ENCODE data around the gene EIF4E.

Gene EIF4E

DNA sequence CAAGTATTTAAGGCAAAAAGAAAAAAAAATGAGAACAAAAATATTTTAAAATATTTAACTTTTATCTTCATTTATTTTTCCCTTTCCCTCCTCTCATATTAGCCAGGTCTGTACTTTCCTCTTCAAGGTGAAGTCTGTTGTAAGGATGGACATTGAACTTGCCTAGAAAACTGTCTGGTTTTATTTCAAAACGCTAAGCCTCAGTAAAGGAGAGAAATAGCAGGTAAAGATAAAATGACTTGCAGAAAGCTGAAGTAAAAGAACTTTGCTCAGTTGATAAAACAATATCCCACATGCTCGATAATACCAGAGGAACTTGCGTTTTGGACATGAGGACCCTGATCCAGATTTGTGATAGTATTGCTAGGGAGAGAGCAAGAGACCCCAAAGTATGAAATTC lies 38.0 kb upstream of the EIF4E start:
- no peak for DNase-seq (ENCODE audit: low read depth, low spot score)
- no peak for TF ChIP-seq CTCF (IDR thresholded peaks at IDR 0.05; ENCODE audit: insufficient read depth, low read length, missing control alignments)
- H3K4me3 ChIP-seq (ENCODE audit: low read depth, low read length), result no peak overlapping the region
- POLR2A ChIA-PET, result no interaction called here
- CTCF ChIA-PET, result no interaction called here

DNA sequence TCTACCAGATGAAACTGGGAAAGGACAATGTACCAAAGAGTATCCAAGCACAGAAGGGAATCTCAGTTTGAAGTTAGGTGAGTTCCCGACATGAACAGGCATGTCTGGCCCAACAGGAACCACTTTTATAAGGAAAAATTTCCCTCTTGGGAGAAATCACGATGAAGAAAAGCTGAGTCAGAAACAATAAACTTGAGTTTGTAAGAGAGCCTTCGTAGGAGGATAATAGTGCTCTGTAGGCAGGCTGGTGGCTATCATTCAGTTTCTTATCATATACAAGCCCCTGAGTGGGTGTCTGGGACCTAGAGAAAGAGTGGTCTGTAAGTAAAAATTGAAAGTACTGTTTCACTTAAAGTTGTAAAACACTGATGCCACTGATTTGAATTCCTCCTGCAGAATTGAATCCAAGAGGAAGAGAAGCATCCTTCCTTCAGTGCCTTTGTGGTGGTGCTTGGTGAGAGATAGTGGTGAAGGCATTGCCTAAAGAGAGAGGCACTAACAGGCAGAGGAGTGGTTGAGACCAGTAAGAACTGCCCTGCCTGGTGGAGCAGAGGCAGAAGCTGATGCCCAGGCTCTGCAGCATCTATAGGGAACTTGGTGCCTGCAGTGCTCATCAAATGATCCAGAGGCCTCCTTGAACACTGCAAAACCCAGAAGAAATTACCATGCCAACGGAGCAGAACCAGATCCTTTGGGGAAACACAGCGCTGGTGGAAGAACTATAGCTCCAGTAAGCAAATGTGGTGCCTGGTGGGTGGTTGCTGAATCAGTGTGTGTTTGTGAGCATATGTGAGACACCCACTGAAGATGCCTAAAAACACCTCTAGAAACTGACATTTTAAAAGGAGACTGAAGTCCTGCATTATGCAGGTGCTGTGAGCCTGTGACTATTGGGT lies 34.9 kb upstream of the EIF4E start:
- DNase-seq (ENCODE audit: low read depth, low spot score), result no peak
- no peak overlapping the region for H3K4me3 ChIP-seq (ENCODE audit: low read depth, low read length)
- POLR2A ChIA-PET, result no interaction called here
- CTCF ChIA-PET, result interaction anchor here (0.9 to 1.7 kb wide), 5 partner anchors 17 to 52 kb away, joined by 3 to 5 read pairs (median 4); partner anchors contain the start of genes EIF4E and METAP1
- no peak for TF ChIP-seq CTCF (IDR thresholded peaks at IDR 0.05; ENCODE audit: insufficient read depth, low read length, missing control alignments)

- POLR2A ChIA-PET, result no interaction called here
- no peak for DNase-seq (ENCODE audit: low read depth, low spot score)
- CTCF ChIA-PET, result no interaction called here
- no peak overlapping the region for H3K4me3 ChIP-seq (ENCODE audit: low read depth, low read length)
- no peak for TF ChIP-seq CTCF (IDR thresholded peaks at IDR 0.05; ENCODE audit: insufficient read depth, low read length, missing control alignments)
These were observed 32.8 kb upstream of the EIF4E start for GRCh38 chr4:98961770-98962169.

DNA sequence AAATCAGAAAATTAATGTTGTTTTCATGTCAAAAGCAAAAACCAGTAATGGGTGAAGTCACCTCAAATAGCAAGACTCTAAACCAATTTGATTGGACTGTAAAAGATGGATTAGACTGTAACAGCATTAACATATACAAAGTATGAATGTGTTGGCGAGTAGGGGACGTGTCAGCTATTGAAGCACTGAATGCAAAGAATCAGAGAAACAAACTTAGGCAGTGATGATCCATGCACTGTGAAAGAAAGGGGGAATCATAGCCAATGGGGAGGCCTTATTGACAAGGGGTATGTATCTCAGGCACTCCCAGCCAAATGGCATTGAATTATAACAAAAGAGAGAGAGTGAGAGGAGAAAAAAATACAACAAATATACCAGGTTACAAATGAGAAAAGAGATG lies 30.5 kb upstream of the EIF4E start:
- POLR2A ChIA-PET, result no interaction called here
- no peak for TF ChIP-seq CTCF (IDR thresholded peaks at IDR 0.05; ENCODE audit: insufficient read depth, low read length, missing control alignments)
- no peak for DNase-seq (ENCODE audit: low read depth, low spot score)
- CTCF ChIA-PET, result no interaction called here
- no peak overlapping the region for H3K4me3 ChIP-seq (ENCODE audit: low read depth, low read length)

DNA sequence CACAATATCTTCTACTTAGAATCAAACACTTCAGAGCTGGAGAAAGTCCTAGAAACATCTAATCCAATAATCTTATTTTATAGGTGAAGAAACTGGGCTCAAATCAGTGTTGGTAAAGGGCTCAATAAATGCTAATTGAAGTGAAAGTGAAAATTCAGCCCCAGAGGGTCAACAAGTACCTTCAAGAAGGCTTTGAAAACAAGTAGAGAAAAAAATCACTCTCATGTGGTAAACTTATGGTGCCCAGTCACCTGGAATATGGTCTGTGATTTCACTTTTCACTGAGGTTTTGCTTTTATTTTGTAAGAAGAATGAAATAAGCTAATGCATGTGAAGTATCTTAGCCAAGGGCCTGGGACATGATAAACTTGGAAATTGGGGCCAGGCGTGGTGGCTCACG lies 29.1 kb upstream of the EIF4E start:
- no peak overlapping the region for H3K4me3 ChIP-seq (ENCODE audit: low read depth, low read length)
- ChIA-PET POLR2A (no interaction called here), CTCF (interaction anchor here (0.7 to 1.6 kb wide), 3 partner anchors 11 to 37 kb away, joined by 3 to 4 read pairs (median 3); partner anchors contain the start of gene METAP1)
- DNase-seq (ENCODE audit: low read depth, low spot score), result no peak
- no peak for TF ChIP-seq CTCF (IDR thresholded peaks at IDR 0.05; ENCODE audit: insufficient read depth, low read length, missing control alignments)

GRCh38 chr4:98955229-98955628 lies 26.3 kb upstream of the EIF4E start:
- TF ChIP-seq CTCF (IDR thresholded peaks at IDR 0.05; ENCODE audit: insufficient read depth, low read length, missing control alignments), result no peak
- CTCF ChIA-PET, result interaction anchor here (1.6 kb wide), 1 partner anchor 40 kb away, joined by 4 read pairs; the partner anchor contains the start of gene METAP1
- H3K4me3 ChIP-seq (ENCODE audit: low read depth, low read length), result no peak overlapping the region
- POLR2A ChIA-PET, result no interaction called here
- no peak for DNase-seq (ENCODE audit: low read depth, low spot score)
